ENCODE data around the gene LIPC. TPM values are rescaled to one million over a fixed set of nuclear protein-coding genes. Genes with fewer than 3 reads are reported as not detected.

LIPC gene
- polyA plus RNA-seq, 3 donors, result 0.37 TPM; not detected in 2

DNA sequence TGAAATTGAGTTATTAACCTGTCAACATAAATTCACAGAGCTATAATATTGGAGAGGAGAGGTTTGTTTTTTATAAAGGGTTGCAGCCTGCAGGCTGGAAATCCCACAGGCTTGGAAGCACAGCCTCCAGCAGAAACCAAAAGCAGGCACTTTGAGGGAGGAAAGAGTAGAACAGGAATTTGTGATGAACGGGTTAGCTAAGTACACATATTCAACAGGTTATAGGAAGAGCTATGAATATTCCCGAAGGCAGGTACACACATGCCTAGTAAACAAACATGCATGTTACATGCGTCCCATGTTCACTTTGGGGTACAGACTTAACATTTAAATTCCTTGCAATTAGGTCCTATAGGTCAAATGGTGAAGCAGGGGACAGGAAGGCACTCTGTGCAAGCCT lies 25.9 kb upstream of the LIPC start:
- H3K36me3 ChIP-seq (replicated peaks in 1 of 2; ENCODE audit: control insufficient read depth in 1 of 2, insufficient read depth in 2 of 2, low read length in 2 of 2), result no peaks in the 10 kb centered on the region
- H3K4me1 Mint-ChIP-seq, result peaks cover 5% of the 10 kb centered on the region
- 100% methylated on average over 1 of the region's 3 CpGs for WGBS (ENCODE audit: insufficient coverage)
- H3K27me3 Mint-ChIP-seq (ENCODE audit: low read depth in 3 of 3), result peaks cover 2 to 3% (median 2%) of the 10 kb centered on the region in 3 donors
- H3K27ac ChIP-seq (ENCODE audit: low read depth in 1 of 2, low read length in 2 of 2), result no peak overlapping the region
- no peak overlapping the region for H3K4me2 ChIP-seq (replicated peaks; ENCODE audit: extremely low read depth, low read length, poor library complexity, severe bottlenecking)
- DNase-seq, result no peak
- intact Hi-C loops (cut with micrococcal nuclease), result no loop called here
- TF ChIP-seq, protein P1, sequence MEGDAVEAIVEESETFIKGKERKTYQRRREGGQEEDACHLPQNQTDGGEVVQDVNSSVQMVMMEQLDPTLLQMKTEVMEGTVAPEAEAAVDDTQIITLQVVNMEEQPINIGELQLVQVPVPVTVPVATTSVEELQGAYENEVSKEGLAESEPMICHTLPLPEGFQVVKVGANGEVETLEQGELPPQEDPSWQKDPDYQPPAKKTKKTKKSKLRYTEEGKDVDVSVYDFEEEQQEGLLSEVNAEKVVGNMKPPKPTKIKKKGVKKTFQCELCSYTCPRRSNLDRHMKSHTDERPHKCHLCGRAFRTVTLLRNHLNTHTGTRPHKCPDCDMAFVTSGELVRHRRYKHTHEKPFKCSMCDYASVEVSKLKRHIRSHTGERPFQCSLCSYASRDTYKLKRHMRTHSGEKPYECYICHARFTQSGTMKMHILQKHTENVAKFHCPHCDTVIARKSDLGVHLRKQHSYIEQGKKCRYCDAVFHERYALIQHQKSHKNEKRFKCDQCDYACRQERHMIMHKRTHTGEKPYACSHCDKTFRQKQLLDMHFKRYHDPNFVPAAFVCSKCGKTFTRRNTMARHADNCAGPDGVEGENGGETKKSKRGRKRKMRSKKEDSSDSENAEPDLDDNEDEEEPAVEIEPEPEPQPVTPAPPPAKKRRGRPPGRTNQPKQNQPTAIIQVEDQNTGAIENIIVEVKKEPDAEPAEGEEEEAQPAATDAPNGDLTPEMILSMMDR (IDR thresholded peaks at IDR 0.05), result no peak
- H3K4me3 ChIP-seq (replicated peaks in 1 of 3; ENCODE audit: low read depth in 2 of 3, low read length in 3 of 3), result no peak overlapping the region
- H3K27ac Mint-ChIP-seq, result no peak overlapping the region
- H3K27me3 ChIP-seq (ENCODE audit: control insufficient read depth in 2 of 2, insufficient read depth in 2 of 2, low read length in 2 of 2), result no peaks in the 10 kb centered on the region
- no peaks in the 10 kb centered on the region for H3K9me3 ChIP-seq (replicated peaks in 1 of 2; ENCODE audit: control insufficient read depth in 1 of 2, insufficient read depth in 1 of 2, low read length in 2 of 2)
- H4K20me1 ChIP-seq (ENCODE audit: insufficient read depth, low read length), result no peaks in the 10 kb centered on the region
- no peak overlapping the region for H2AFZ ChIP-seq (ENCODE audit: insufficient read depth, low read depth, low read length, poor library complexity, severe bottlenecking)
- H3K4me1 ChIP-seq (ENCODE audit: control insufficient read depth in 1 of 2, insufficient read depth in 2 of 2, low read length in 2 of 2), result no peaks in the 10 kb centered on the region
- no peaks in the 10 kb centered on the region for H3K79me2 ChIP-seq (ENCODE audit: insufficient read depth, low read length)
- H3K4me3 Mint-ChIP-seq, result no peak overlapping the region
- H3K36me3 Mint-ChIP-seq, result no peaks in the 10 kb centered on the region
- no peaks in the 10 kb centered on the region for H3K9me3 Mint-ChIP-seq
- no peak overlapping the region for H3K9ac ChIP-seq (ENCODE audit: insufficient read depth, low read length, poor library complexity, severe bottlenecking)

DNA sequence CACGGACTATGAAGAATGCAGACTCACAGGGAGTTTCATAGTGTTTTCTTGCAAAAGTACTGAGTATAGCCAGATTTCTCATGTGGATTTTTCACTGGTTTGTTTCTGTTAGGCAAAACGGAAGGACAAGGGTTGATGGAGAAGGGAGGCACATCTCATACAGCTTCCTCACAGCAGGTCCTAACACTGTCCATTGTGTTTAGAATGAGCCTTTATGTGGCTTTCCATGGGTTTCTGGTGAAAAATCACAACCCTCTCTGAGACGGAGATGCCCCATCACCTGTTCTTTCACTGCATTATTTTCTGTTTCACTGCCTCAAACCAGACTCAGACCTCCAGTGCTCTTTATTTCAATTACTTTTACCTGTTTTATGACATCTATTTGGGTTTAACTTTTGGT lies 25.0 kb upstream of the LIPC start:
- Histone ChIP-seq H3K4me3 (replicated peaks in 1 of 3; ENCODE audit: low read depth in 2 of 3, low read length in 3 of 3) (no peak overlapping the region), H3K9me3 (replicated peaks in 1 of 2; ENCODE audit: control insufficient read depth in 1 of 2, insufficient read depth in 1 of 2, low read length in 2 of 2) (no peaks in the 10 kb centered on the region), H4K20me1 (ENCODE audit: insufficient read depth, low read length) (no peaks in the 10 kb centered on the region), H3K4me2 (replicated peaks; ENCODE audit: extremely low read depth, low read length, poor library complexity, severe bottlenecking) (no peak overlapping the region), H3K79me2 (ENCODE audit: insufficient read depth, low read length) (no peaks in the 10 kb centered on the region), H3K9ac (ENCODE audit: insufficient read depth, low read length, poor library complexity, severe bottlenecking) (no peak overlapping the region), H3K36me3 (replicated peaks in 1 of 2; ENCODE audit: control insufficient read depth in 1 of 2, insufficient read depth in 2 of 2, low read length in 2 of 2) (no peaks in the 10 kb centered on the region), H3K27ac (ENCODE audit: low read depth in 1 of 2, low read length in 2 of 2) (no peak overlapping the region), H3K4me1 (ENCODE audit: control insufficient read depth in 1 of 2, insufficient read depth in 2 of 2, low read length in 2 of 2) (no peaks in the 10 kb centered on the region), H2AFZ (ENCODE audit: insufficient read depth, low read depth, low read length, poor library complexity, severe bottlenecking) (no peak overlapping the region), H3K27me3 (ENCODE audit: control insufficient read depth in 2 of 2, insufficient read depth in 2 of 2, low read length in 2 of 2) (no peaks in the 10 kb centered on the region)
- intact Hi-C loops (cut with micrococcal nuclease), result no loop called here
- WGBS (ENCODE audit: insufficient coverage), result no CpG with 5 or more reads among the region's 3 CpGs
- Mint-ChIP-seq H3K9me3 (no peaks in the 10 kb centered on the region), H3K4me3 (no peak overlapping the region), H3K36me3 (no peaks in the 10 kb centered on the region), H3K27me3 (ENCODE audit: low read depth in 3 of 3) (peaks cover 2 to 6% (median 2%) of the 10 kb centered on the region in 3 donors), H3K27ac (no peak overlapping the region), H3K4me1 (peaks cover 5% of the 10 kb centered on the region)
- TF ChIP-seq, protein P1 (IDR thresholded peaks at IDR 0.05), result no peak
- DNase-seq, result no peak

All from CD14-positive monocyte (primary cell).